Effector memory CD4-positive, alpha-beta T cell (primary cell): ENCODE data around the gene EP400.

Experiments
- DNase-seq, 3 donors: peaks; one replicate each; pipeline ENCODE4 v3.0.0-alpha.2; 2020
- H3K27ac ChIP-seq: 2 replicates; pipeline ENCODE4 v1.7.0; 2013; ENCODE audit warnings: mild to moderate bottlenecking, low read length, moderate library complexity; ENCODE audit not compliant: insufficient read depth, poor library complexity, severe bottlenecking
- H3K27me3 ChIP-seq: replicated peaks from 2 replicates; pipeline ENCODE4 v1.7.0; 2013; ENCODE audit warnings: mild to moderate bottlenecking, low read length; ENCODE audit not compliant: insufficient read depth, control insufficient read depth, poor library complexity, severe bottlenecking
- H3K36me3 ChIP-seq: 2 replicates; pipeline ENCODE4 v1.7.0; 2013; ENCODE audit warnings: mild to moderate bottlenecking, low read length, moderate library complexity; ENCODE audit not compliant: control insufficient read depth, insufficient read depth
- H3K4me1 ChIP-seq: 2 replicates; pipeline ENCODE4 v1.7.0; 2013; ENCODE audit warnings: low read length, mild to moderate bottlenecking; ENCODE audit not compliant: control insufficient read depth, insufficient read depth, poor library complexity, severe bottlenecking
- H3K4me3 ChIP-seq: 2 replicates; pipeline ENCODE4 v1.7.0; 2013; ENCODE audit warnings: low read length, low read depth, mild to moderate bottlenecking; ENCODE audit not compliant: insufficient read depth, poor library complexity, severe bottlenecking
- H3K9me3 ChIP-seq: 2 replicates; pipeline ENCODE4 v1.7.0; 2013; ENCODE audit warnings: mild to moderate bottlenecking, low read length, moderate library complexity; ENCODE audit not compliant: control insufficient read depth

Gene EP400

DNA sequence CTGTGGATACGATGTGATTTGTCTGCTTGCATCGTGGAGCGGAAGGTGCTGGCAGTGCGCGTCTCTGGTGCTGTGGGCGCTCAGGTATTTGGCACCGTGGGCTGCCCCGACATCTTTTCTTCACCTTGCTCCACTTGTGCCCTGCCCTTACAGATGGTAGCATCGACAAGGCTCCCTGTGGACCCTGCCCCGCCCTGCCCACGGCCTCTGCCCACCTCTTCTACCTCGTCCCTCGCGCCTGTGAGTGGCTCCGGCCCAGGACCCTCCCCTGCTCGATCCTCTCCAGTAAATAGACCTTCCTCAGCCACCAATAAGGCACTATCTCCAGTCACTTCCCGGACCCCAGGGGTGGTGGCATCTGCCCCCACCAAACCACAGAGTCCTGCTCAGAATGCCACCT is 36.6 kb downstream of the EP400 start:
- no peak overlapping the region for H3K4me3 ChIP-seq
- no peaks in the 10 kb centered on the region for H3K4me1 ChIP-seq
- DNase-seq: no peak
- no peaks in the 10 kb centered on the region for H3K9me3 ChIP-seq
- no peak overlapping the region for H3K27ac ChIP-seq
- no peaks in the 10 kb centered on the region for H3K27me3 ChIP-seq
- H3K36me3 ChIP-seq: peaks cover 87% of the 10 kb centered on the region

DNA sequence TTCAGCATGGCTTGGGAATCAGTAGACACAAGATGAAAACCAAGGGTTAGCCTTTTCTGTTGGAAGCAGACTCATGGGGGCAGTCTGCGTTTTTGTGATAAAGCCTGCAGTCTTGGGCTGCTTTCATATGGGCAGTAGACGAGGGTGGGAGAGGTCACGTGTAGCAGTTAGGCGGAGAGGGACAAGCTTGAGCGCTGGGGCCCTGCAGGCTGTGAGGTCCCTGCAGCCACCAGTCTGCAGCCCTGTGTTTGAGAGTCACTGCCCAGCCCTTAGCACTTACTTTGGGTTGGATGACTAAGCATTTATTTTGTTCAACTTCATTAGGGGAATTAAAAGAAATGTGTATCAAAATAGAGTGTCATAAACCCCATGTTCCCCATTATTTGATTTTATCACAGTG is 37.2 kb downstream of the EP400 start:
- no peak for DNase-seq
- Histone ChIP-seq H3K4me1 (no peaks in the 10 kb centered on the region), H3K4me3 (no peak overlapping the region), H3K27ac (no peak overlapping the region), H3K36me3 (peaks cover 86% of the 10 kb centered on the region), H3K9me3 (no peaks in the 10 kb centered on the region), H3K27me3 (no peaks in the 10 kb centered on the region)

DNA sequence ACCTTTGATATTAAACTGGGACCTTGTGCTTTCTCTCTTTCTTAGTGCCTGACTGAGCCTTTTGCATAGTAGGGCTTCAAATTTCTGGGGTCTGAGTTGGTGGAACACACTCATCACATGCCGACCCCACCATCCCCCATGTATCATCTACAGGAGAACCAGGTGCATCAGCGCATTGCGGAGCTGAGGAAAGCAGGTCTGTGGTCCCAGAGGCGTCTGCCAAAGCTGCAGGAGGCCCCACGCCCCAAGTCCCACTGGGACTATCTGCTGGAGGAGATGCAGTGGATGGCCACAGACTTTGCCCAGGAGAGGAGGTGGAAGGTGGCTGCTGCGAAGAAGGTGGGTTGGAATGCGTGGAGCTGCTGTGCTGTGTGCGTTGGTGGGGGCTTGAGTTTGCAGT is 37.8 kb downstream of the EP400 start:
- Histone ChIP-seq H3K4me3 (no peak overlapping the region), H3K27ac (no peak overlapping the region), H3K9me3 (no peaks in the 10 kb centered on the region), H3K4me1 (no peaks in the 10 kb centered on the region), H3K27me3 (no peaks in the 10 kb centered on the region), H3K36me3 (peaks cover 86% of the 10 kb centered on the region)
- DNase-seq: no peak

DNA sequence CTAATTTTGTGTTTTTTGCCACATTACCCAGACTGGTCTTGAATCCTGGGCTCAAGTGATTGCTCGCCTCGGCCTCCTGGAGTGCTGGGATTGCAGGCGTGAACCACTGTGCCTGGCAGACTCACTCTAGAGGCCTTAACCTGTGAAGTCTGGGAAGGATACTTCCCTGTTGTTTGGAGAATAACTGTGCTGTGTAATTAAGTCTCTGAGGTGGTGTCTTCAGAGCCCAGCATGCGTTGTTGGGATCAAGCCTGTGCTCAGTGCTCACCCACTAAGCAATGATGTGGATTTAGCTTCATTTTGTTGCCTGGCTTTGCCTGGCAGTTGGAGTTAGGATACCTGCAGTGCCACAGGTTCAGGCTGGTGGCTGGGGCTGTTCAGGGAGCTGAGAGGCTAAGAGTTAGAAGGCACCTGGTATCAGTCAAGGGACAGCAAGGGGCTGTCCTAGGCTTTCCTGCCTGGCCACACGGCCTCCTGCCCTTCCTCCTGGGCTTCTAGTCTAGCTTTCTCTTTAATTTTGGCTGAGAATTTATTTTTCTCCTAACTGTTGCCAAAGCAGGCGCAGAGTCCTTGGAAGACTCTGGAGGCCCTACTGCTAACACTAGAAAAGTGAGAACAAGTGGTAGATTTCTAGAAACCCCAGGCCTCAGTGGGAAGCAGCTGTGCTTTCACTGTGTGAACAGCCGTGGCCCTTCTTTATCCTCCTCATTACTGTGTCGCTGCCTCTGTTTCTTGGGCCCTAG is 38.5 kb downstream of the EP400 start:
- Histone ChIP-seq H3K36me3 (peaks cover 87% of the 10 kb centered on the region), H3K9me3 (no peaks in the 10 kb centered on the region), H3K27ac (no peak overlapping the region), H3K4me1 (no peaks in the 10 kb centered on the region), H3K4me3 (no peak overlapping the region), H3K27me3 (no peaks in the 10 kb centered on the region)
- DNase-seq: no peak

DNA sequence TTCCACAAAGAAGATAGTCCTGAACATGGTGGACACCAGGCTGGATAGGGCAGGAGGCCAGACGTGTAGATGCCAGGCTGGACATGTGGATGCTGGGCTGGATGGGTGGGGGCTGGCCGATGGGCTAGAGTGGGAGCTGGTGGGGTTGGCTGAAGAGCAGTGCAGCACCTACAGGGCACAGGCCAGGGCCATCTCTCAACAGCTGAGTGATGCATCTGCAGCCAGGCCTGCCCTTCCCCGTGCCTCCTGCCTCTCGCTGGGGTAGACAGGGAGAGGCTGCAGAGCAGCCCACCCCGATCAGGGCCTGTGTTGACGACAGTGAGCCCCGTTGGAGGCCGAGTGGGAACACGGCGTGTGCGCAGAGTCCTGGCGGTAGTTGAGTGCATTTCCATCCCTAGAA is 39.3 kb downstream of the EP400 start:
- no peak overlapping the region for H3K27ac ChIP-seq
- no peak overlapping the region for H3K4me3 ChIP-seq
- no peaks in the 10 kb centered on the region for H3K4me1 ChIP-seq
- H3K9me3 ChIP-seq: no peaks in the 10 kb centered on the region
- no peaks in the 10 kb centered on the region for H3K27me3 ChIP-seq
- peaks cover 88% of the 10 kb centered on the region for H3K36me3 ChIP-seq
- no peak for DNase-seq

DNA sequence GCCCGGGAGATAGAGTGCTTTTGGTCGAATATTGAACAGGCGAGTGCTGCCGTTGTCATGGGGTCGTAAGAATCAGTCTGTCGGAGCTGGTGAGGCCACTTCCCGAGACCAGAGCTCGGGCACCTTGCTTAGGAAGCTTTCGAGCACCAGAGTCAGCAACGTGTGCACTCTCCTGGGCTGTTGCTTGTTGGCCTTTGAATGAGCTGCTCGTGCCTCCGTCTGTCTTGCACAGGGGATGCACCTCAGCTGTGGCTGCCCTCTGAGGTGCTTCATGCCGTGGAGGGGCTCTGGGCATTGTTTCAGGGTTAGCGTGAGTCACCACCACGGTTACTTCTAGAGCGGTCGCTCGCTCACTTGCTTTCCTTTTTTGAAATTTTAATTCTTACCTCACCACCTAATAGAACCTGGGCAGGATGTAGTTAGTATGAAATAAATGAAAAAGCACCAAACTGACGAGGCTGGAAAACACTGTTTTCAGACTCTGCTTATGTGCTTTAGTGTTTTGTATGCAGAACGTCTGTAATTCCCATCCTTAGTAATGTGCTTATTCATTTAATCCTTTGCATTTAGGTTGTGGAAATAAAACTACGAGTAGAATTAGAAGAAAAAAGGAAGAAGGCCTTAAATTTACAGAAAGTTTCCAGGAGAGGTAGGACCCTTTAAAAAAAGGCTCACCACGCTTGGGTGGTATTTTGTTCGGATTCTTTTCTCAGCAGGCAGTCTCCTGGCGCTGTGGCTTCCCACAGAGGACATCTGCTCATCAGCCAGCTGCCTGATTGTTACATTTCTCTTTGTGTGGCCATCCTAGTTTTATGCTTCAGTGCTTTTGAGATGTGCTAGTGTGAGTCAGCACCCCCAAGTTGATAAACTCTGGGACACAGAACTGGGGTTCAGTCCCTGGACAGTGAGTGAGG is 40.6 kb downstream of the EP400 start:
- no peak overlapping the region for H3K4me3 ChIP-seq
- H3K27me3 ChIP-seq: no peaks in the 10 kb centered on the region
- no peaks in the 10 kb centered on the region for H3K9me3 ChIP-seq
- H3K4me1 ChIP-seq: no peaks in the 10 kb centered on the region
- peaks cover 84% of the 10 kb centered on the region for H3K36me3 ChIP-seq
- H3K27ac ChIP-seq: no peak overlapping the region
- no peak for DNase-seq

DNA sequence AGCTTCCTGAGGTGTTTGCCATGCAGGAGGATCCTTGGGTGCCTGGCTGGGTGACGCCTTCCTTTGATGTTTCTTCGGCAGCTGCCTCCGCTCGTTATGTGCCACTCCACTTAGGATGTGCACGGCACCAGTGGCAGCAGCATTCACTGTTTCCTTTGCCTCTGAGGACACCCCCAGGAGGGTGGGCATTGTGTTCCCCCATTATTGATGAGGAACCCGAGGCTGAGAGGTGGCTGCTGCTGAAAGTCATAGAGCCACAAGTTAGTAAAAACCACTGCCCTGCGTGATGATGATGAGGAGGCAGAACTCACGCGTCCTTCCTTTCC is 41.2 kb downstream of the EP400 start:
- H3K36me3 ChIP-seq: peaks cover 84% of the 10 kb centered on the region
- no peak overlapping the region for H3K27ac ChIP-seq
- no peaks in the 10 kb centered on the region for H3K9me3 ChIP-seq
- no peaks in the 10 kb centered on the region for H3K27me3 ChIP-seq
- DNase-seq: no peak
- no peak overlapping the region for H3K4me3 ChIP-seq
- H3K4me1 ChIP-seq: no peaks in the 10 kb centered on the region

DNA sequence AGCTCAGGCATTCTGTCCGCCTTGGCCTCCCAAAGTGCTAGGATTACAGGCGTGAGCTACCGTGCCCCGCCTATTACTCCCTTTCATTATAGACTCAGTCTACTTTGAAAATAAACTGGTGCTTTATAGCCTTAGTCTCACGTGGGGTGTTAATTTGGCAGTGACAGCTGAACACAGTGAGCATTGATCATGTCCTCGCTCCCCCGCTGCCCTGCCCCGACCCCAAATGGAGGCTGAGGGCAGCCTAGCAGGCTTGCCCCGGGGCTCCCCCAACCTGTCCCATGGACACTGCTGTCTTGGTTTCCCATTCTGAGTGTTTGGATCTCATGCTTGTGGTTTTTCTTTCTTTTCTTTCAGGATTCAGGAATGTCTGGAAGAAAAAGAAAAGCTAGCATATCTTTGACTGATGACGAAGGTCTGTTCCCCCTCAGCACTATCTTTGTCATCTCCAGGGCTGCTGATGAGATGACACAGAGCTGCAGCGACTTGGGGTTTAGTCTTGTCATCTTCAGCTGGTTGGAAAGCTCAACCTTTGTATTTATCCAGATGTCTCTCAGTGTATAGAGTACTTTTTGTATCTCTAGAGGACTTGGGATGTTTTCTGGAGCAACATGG is 42.2 kb downstream of the EP400 start:
- Histone ChIP-seq H3K4me1 (no peaks in the 10 kb centered on the region), H3K27me3 (no peaks in the 10 kb centered on the region), H3K27ac (no peak overlapping the region), H3K36me3 (peaks cover 83% of the 10 kb centered on the region), H3K4me3 (no peak overlapping the region), H3K9me3 (no peaks in the 10 kb centered on the region)
- DNase-seq: no peak

DNA sequence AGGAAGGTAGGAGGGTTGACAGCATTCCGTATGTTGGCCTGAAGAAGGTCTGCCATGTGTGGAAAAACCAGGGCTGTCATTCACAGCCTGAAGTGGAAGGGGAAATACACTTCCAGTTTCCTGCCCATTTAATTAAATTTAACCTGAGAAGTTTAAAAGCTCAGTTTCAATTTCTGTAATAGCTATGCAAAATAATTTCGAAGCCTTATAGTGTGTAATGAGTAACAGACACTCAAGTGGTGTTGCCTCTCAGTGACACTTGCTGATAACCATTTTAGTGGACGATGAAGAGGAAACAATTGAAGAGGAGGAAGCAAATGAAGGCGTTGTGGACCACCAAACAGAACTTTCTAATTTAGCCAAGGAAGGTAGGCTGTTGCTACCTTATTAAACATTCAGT is 44.8 kb downstream of the EP400 start:
- no peak for DNase-seq
- Histone ChIP-seq H3K27ac (no peak overlapping the region), H3K9me3 (no peaks in the 10 kb centered on the region), H3K27me3 (no peaks in the 10 kb centered on the region), H3K4me1 (no peaks in the 10 kb centered on the region), H3K36me3 (peaks cover 63% of the 10 kb centered on the region), H3K4me3 (no peak overlapping the region)

DNA sequence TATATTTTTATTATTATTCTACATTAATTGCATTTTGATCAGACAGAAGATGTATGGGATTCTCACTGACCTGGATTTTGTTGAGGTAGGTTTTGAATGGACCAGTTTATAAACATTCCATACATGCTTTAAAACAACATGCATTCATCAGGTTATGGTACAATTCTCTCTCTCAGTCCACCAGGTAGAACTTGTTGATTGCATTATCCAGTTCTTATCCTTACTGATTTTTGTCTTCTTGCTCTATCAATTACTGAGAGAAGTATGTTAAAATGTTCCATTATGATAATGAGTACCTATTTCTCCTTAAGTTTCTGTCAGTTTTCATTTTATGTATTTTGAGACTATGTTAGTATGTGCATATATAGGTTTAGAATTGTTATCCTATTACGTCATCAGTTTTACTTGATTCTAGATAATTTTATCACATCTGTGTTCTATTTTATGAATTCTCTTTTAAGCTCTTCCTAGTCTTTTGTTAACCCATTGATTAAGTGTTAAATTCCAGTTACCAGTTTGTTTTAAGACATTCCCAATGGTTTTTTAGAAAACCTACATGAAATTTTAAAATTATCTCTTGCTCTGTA is 50.6 kb downstream of the EP400 start:
- H3K9me3 ChIP-seq: no peaks in the 10 kb centered on the region
- no peak overlapping the region for H3K4me3 ChIP-seq
- DNase-seq: no peak
- H3K4me1 ChIP-seq: no peaks in the 10 kb centered on the region
- H3K27ac ChIP-seq: no peak overlapping the region
- no peaks in the 10 kb centered on the region for H3K27me3 ChIP-seq
- H3K36me3 ChIP-seq: peaks cover 27% of the 10 kb centered on the region
